Stimulated activated effector memory CD8-positive, alpha-beta T cell treated with anti-CD3 and anti-CD28 coated beads, Interleukin-12 subunit alpha, Interleukin-12 subunit beta, amount 100 ng/mL, for 72 hours (primary cell): ENCODE measurements around the gene SRSF9.
A peak's percentile ranks its signal among the peaks of the same experiment; 100 is the strongest.
"Not testable (repeated sequence)": the region's sequence is repeated elsewhere in the genome, so short reads cannot be mapped to it uniquely, and the experiment has no call there.

Source experiments
- ATAC-seq: fragments of 150-1000 bp; cut with Tn5 transposase; 2 replicates; pipeline ENCODE4 v1.10.0; 2021
- DNase-seq, 2 donors: peaks; one replicate each; pipeline ENCODE4 v3.0.0; 2021 to 2022; ENCODE audit warnings: low spot score in 2 of 2
- H3K27ac Mint-ChIP-seq: one replicate; pipeline ENCODE4 v1.8.0; 2022; ENCODE audit warnings: mild to moderate bottlenecking, mixed read lengths
- H3K36me3 Mint-ChIP-seq: one replicate; pipeline ENCODE4 v1.8.0; 2022; ENCODE audit warnings: mild to moderate bottlenecking, mixed read lengths
- H3K4me1 Mint-ChIP-seq: one replicate; pipeline ENCODE4 v1.8.0; 2022; ENCODE audit warnings: mixed read lengths
- H3K4me3 Mint-ChIP-seq: one replicate; pipeline ENCODE4 v1.8.0; 2022; ENCODE audit warnings: mild to moderate bottlenecking, mixed read lengths
- H3K9me3 Mint-ChIP-seq: one replicate; pipeline ENCODE4 v1.8.0; 2022; ENCODE audit warnings: mixed read lengths

The SRSF9 gene

GRCh38 chr12:120468821-120469449, 613 bp downstream of the SRSF9 start:
- peak overlapping the region; percentile 86 for H3K4me3 Mint-ChIP-seq
- H3K36me3 Mint-ChIP-seq: peaks cover 59% of the 10 kb centered on the region
- ATAC-seq (peak; percentile 51), DNase-seq (peak in 1 of 2 donors; percentile 80)
- H3K4me1 Mint-ChIP-seq: peaks cover 57% of the 10 kb centered on the region
- peak overlapping the region; percentile 93 for H3K27ac Mint-ChIP-seq
- H3K9me3 Mint-ChIP-seq: no peaks in the 10 kb centered on the region

- H3K4me1 Mint-ChIP-seq: peaks cover 53% of the 10 kb centered on the region
- ATAC-seq: no peak
- DNase-seq: peak in 1 of 2 donors; percentile 75
Observed at GRCh38 chr12:120468325-120468820, 1.2 kb downstream of the SRSF9 start.

GRCh38 chr12:120467439-120467838, 2.1 kb downstream of the SRSF9 start:
- H3K9me3 Mint-ChIP-seq: no peaks in the 10 kb centered on the region
- DNase-seq (no peak), ATAC-seq (no peak)
- H3K27ac Mint-ChIP-seq: peak overlapping the region; percentile 93
- H3K36me3 Mint-ChIP-seq: peaks cover 74% of the 10 kb centered on the region
- H3K4me1 Mint-ChIP-seq: peaks cover 52% of the 10 kb centered on the region
- peak overlapping the region; percentile 86 for H3K4me3 Mint-ChIP-seq

More at GRCh38 chr12:120468325-120468820, 1.2 kb downstream of the SRSF9 start:
- Mint-ChIP-seq H3K9me3 (no peaks in the 10 kb centered on the region), H3K27ac (peak overlapping the region; percentile 93), H3K36me3 (peaks cover 65% of the 10 kb centered on the region), H3K4me3 (peak overlapping the region; percentile 86)

GRCh38 chr12:120466560-120467315, 2.8 kb downstream of the SRSF9 start:
- H3K4me1 Mint-ChIP-seq: peaks cover 48% of the 10 kb centered on the region
- H3K9me3 Mint-ChIP-seq: no peaks in the 10 kb centered on the region
- no peak overlapping the region for H3K4me3 Mint-ChIP-seq
- ATAC-seq (no peak), DNase-seq (peak in 1 of 2 donors; percentile 58)
- peak overlapping the region; percentile 93 for H3K27ac Mint-ChIP-seq
- peaks cover 81% of the 10 kb centered on the region for H3K36me3 Mint-ChIP-seq

GRCh38 chr12:120465756-120466155, 3.8 kb downstream of the SRSF9 start:
- H3K4me3 Mint-ChIP-seq: no peak overlapping the region
- no peak for DNase-seq
- H3K4me1 Mint-ChIP-seq: peaks cover 48% of the 10 kb centered on the region
- peak overlapping the region; percentile 93 for H3K27ac Mint-ChIP-seq
- ATAC-seq: no peak
- no peaks in the 10 kb centered on the region for H3K9me3 Mint-ChIP-seq
- H3K36me3 Mint-ChIP-seq: peaks cover 91% of the 10 kb centered on the region

- H3K27ac Mint-ChIP-seq: no peak overlapping the region
Observed at GRCh38 chr12:120463712-120464111, 5.8 kb downstream of the SRSF9 start.

GRCh38 chr12:120462099-120462640, 7.4 kb downstream of the SRSF9 start:
- Mint-ChIP-seq H3K36me3 (peaks cover 100% of the 10 kb centered on the region), H3K4me1 (peaks cover 22% of the 10 kb centered on the region), H3K27ac (no peak overlapping the region), H3K4me3 (no peak overlapping the region), H3K9me3 (no peaks in the 10 kb centered on the region)
- ATAC-seq: no peak
- no peak for DNase-seq

More at GRCh38 chr12:120463712-120464111, 5.8 kb downstream of the SRSF9 start:
- Mint-ChIP-seq H3K4me3 (no peak overlapping the region), H3K36me3 (peaks cover 100% of the 10 kb centered on the region), H3K4me1 (peaks cover 35% of the 10 kb centered on the region), H3K9me3 (no peaks in the 10 kb centered on the region)
- ATAC-seq: no peak
- no peak for DNase-seq

- Mint-ChIP-seq H3K9me3 (no peaks in the 10 kb centered on the region), H3K4me1 (peaks cover 5% of the 10 kb centered on the region), H3K27ac (no peak overlapping the region), H3K36me3 (peaks cover 100% of the 10 kb centered on the region), H3K4me3 (no peak overlapping the region)
- ATAC-seq (no peak), DNase-seq (no peak)
Observed at GRCh38 chr12:120460157-120460556, 9.4 kb downstream of the SRSF9 start.

- Mint-ChIP-seq H3K4me1 (peaks cover 5% of the 10 kb centered on the region), H3K27ac (peak overlapping the region; percentile 84), H3K9me3 (no peaks in the 10 kb centered on the region), H3K36me3 (peaks cover 96% of the 10 kb centered on the region), H3K4me3 (no peak overlapping the region)
- DNase-seq (no peak), ATAC-seq (no peak)
Observed at GRCh38 chr12:120457133-120457532, 12.4 kb downstream of the SRSF9 start.

- Mint-ChIP-seq H3K4me3 (no peak overlapping the region), H3K36me3 (peaks cover 96% of the 10 kb centered on the region), H3K9me3 (no peaks in the 10 kb centered on the region), H3K4me1 (peaks cover 5% of the 10 kb centered on the region), H3K27ac (no peak overlapping the region)
- ATAC-seq (no peak), DNase-seq (no peak)
Observed at GRCh38 chr12:120455302-120455701, 14.2 kb downstream of the SRSF9 start.

- ATAC-seq (peak; percentile 86), DNase-seq (no peak)
- Mint-ChIP-seq H3K4me3 (no peak overlapping the region), H3K9me3 (no peaks in the 10 kb centered on the region), H3K36me3 (peaks cover 96% of the 10 kb centered on the region), H3K27ac (no peak overlapping the region), H3K4me1 (peaks cover 5% of the 10 kb centered on the region)
Observed at GRCh38 chr12:120453977-120454376, 15.6 kb downstream of the SRSF9 start.

- no peak for ATAC-seq
- Mint-ChIP-seq H3K9me3 (no peaks in the 10 kb centered on the region), H3K4me3 (no peak overlapping the region), H3K36me3 (peaks cover 96% of the 10 kb centered on the region), H3K27ac (no peak overlapping the region), H3K4me1 (peaks cover 5% of the 10 kb centered on the region)
- DNase-seq: no peak
Observed at GRCh38 chr12:120453060-120453750, 16.3 kb downstream of the SRSF9 start.

GRCh38 chr12:120452524-120452923, 17.0 kb downstream of the SRSF9 start:
- not testable (repeated sequence) for DNase-seq, H3K27ac Mint-ChIP-seq, H3K9me3 Mint-ChIP-seq, ATAC-seq, H3K4me3 Mint-ChIP-seq
- Mint-ChIP-seq H3K36me3 (peaks cover 96% of the 10 kb centered on the region), H3K4me1 (peaks cover 12% of the 10 kb centered on the region)

- Mint-ChIP-seq H3K4me1 (peaks cover 20% of the 10 kb centered on the region), H3K4me3 (peak overlapping the region; percentile 95), H3K9me3 (no peaks in the 10 kb centered on the region), H3K36me3 (peaks cover 95% of the 10 kb centered on the region), H3K27ac (peak overlapping the region; percentile 98)
- ATAC-seq (no peak), DNase-seq (no peak)
Observed at GRCh38 chr12:120447992-120448391, 21.6 kb downstream of the SRSF9 start.

GRCh38 chr12:120446844-120447178, 22.7 kb downstream of the SRSF9 start:
- peak overlapping the region; percentile 98 for H3K27ac Mint-ChIP-seq
- peaks cover 20% of the 10 kb centered on the region for H3K4me1 Mint-ChIP-seq
- H3K36me3 Mint-ChIP-seq: peaks cover 95% of the 10 kb centered on the region
- not testable (repeated sequence) for ATAC-seq, H3K9me3 Mint-ChIP-seq, DNase-seq
- H3K4me3 Mint-ChIP-seq: peak overlapping the region; percentile 95
